ENCODE results near the gene YARS1. TPM values are rescaled to one million over a fixed set of nuclear protein-coding genes. Genes with fewer than 3 reads are reported as not detected.

The YARS1 gene
- total RNA-seq, 1 donor from 2014 or later, result 93.3 TPM

DNA sequence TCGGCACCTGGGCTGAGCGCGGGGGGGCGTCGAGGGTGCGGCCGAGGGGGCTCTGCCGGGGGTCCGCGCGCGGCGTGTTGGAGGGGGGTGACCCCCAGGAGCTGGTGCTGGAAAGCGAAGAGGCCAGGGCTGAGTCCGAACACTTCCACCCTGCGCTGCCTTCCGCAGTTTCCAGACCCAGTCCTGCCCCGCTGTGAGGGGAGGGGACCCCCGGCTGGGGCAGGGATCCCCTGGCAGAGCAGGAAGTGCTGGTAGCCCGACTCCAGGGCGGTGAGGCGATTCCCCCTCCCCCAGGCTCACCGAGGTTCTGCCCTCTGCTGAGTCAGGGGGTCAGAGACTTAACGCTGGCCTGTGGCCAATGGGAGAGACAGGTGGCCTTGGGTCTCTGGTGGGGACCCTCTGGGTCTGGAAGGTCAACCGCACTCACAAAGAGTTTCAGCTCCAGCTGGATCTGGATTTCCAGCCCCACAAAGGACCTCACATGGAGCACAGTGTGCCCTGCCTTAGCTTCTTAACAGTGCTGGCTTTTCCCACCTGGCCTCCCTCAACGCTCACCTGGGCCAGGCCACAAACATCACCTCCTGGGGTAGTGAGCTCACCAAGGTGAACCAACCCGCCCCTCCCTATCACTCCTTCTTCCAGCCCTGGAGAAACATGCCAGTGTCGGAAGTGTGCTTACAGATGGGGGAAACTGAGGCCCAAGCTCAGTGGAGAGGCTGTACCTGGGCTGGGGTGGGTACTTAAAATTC, 74.8 kb downstream of the YARS1 start:
- peak; percentile 64 for ATAC-seq

- peak; percentile 51 for ATAC-seq
These were observed 75.6 kb downstream of the YARS1 start for GRCh38 chr1:32741413-32742198.

GRCh38 chr1:32741059-32741412, 76.1 kb downstream of the YARS1 start:
- no peak for ATAC-seq

DNA sequence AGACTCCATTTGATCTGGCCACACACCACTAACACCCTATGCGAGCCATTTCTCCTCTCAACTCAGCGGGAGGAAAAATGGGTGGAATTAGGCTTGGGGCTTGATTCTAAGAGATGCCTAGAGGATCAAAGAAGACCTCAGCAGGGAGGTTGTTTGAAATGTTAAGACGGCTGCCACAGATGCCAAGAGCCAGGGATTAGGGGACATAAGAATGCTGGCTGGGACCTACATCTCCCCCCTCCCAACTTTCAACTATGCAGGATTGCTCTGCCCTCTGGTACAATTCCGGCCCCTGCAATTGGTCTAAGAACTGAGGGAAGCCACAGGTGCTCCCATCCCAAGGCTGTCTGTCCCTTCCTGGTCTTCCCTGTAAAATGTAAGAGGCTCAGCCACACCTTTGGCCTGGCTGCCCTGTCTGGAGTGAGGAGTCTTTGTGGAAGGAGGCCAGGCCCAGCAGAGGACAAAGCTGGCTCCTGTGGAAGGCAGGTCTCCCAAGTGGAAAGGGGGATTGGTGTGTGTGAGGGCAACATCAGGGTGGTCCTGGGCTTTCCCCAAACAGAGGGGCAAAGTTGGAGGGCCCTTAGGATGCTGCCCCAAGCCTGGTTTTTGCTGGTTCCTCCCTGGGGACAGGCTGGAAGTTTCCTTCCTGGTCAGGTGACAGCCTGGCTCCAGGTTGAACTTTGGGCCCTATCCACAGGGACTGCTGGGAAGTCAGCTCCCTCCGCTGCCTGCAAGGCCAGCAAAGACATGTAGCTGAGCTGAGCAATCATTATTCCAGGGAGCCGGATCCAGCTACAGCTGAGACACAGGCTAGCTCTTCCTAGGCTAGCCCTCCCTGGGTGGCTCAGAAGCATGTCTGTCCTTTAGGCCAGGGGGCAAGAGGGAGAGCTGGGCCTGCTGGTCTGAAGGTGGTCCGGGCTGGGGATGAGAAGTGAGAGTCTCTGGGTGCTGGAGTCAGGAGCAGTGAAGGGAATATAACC, 80.1 kb downstream of the YARS1 start:
- ATAC-seq, result peak; percentile 50

GRCh38 chr1:32733582-32734321, 83.4 kb downstream of the YARS1 start:
- ATAC-seq, result no peak

DNA sequence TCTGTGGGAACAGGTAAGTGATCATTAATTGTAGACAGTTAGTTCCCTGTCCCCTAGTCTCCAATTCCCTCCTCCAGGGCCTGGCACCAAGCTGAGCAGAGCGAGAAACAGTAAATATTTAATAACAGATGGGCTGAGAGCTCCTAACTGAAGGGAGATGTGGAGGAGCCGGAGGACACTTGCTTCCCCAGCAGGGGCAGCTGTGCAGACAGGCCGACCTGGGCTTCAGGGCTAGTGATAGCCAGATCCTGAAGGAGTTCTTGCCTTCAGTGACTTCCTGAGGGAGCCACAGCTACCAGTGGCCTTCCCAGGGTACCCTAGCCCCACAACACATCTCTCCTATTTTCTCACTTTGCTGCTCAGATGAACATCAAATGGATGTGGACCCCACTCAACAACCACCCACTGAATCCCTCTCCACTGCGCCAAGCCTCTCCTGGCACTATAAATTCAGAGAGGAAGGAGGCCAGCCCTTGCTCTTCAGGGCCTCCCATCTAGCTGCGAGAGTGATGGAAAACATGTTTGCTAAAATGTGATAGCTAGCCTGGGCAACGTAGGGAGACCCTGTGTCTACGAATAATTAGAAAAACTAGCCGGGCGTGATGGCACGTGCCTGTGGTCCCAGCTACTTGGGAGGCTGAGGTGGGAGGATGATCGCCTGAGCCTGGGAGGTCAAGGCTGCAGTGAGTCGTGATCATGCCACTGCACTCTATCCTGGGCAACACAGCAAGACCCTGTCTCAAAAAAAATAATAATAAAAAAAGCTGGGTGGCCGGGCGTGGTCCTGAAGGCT, 87.7 kb downstream of the YARS1 start:
- ATAC-seq, result no peak

DNA sequence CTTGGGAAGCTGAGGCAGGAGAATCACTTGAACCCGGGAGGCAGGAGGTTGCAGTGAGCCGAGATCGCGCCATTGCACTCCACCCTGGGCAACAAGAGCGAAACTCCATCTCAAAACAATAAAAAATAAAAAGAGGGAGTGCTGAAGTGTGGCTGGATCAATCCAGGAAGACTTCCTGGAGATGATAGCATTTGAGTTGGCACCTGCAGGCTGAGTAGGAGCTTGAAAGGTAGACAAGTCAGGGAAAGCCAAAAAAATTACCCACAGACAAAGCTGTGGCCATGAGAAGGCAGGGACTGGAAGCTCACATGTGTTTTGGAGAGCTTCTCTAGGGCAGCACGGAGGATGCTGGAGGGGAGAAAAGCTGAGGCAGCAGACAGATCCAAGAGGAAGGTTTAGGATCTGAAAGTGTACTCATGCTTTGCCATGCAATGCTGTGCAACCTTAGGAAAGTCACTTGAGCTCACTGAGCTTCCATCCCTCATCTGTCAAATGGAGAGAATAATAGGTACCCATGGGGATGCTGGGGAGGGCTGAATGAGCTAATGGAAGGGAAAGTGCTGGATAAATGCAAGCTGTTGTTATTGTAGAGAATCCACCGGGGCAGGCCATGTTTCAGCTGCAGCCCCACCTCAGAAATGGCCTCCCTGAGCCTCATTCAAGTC, 88.6 kb downstream of the YARS1 start:
- ATAC-seq, result no peak

DNA sequence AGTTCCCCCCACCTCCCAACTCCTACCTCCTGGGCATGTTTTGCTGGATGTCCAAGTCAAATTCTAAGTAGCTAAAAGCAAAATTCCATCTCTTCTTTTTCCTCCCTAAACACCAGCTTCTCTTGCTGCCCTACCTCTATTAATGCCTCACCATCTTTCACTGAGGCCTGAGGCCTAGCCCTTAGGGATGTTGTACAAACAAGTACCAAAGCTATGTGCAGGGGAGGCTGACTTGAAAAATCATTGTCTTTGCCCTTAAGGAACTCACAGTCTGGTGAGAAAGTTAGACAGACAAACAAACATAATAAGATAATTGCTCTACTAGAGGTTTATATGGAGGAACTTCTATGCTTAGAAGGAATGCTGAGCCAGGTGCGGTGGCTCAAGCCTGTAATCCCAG, 89.3 kb downstream of the YARS1 start:
- ATAC-seq, result no peak

- ATAC-seq, result no peak
These were observed 91.6 kb downstream of the YARS1 start for GRCh38 chr1:32725615-32725982.

Other genes starting within 250 kb of the YARS1 start
- 30.6 TPM for gene ZBTB8OS, start 166.8 kb downstream of the YARS1 start, total RNA-seq
- 95.8 TPM for gene RBBP4, start 166.2 kb downstream of the YARS1 start, total RNA-seq
- gene SYNC, start 114.6 kb downstream of the YARS1 start, total RNA-seq, result 5.0 TPM
- gene S100PBP, start 295 bp upstream of the YARS1 start, total RNA-seq, result 16.5 TPM
- not detected for gene FNDC5, start 53.6 kb upstream of the YARS1 start, total RNA-seq
- gene HPCA, start 69.1 kb upstream of the YARS1 start, total RNA-seq, result not detected
- gene TMEM54, start 84.0 kb upstream of the YARS1 start, total RNA-seq, result 127 TPM
- 45.3 TPM for gene RNF19B, start 147.5 kb upstream of the YARS1 start, total RNA-seq
- 164 TPM for gene AK2, start 219.5 kb upstream of the YARS1 start, total RNA-seq

All from esophagus mucosa (tissue), 1 donor.